Suprapubic skin (tissue), 4 donors: ENCODE measurements around the gene CDC45. TPM values are rescaled to one million over a fixed set of nuclear protein-coding genes. Genes with fewer than 3 reads are reported as not detected.

Experiments
- DNase-seq, 2 donors: peaks; one replicate each; pipeline ENCODE4 v3.0.0-alpha.2; 2019; ENCODE audit warnings: low spot score in 2 of 2
- H3K27ac ChIP-seq: fragments of 200-600 bp; sonication (generic); one replicate; pipeline ENCODE4 v1.5.1; 2019
- H3K27me3 ChIP-seq: fragments of 200-600 bp; sonication (generic); one replicate; pipeline ENCODE4 v1.5.1; 2019
- H3K36me3 ChIP-seq: fragments of 200-600 bp; sonication (generic); one replicate; pipeline ENCODE4 v1.5.1; 2019
- H3K4me1 ChIP-seq: fragments of 200-600 bp; sonication (generic); one replicate; pipeline ENCODE4 v1.5.1; 2019
- H3K4me3 ChIP-seq: fragments of 200-600 bp; sonication (generic); one replicate; pipeline ENCODE4 v1.5.1; 2019; ENCODE audit warnings: mild to moderate bottlenecking
- H3K9me3 ChIP-seq: fragments of 200-600 bp; sonication (generic); one replicate; pipeline ENCODE4 v1.5.1; 2019
- EP300 ChIP-seq: sonication (generic); formaldehyde crosslinking; IDR thresholded peaks from one replicate; pipeline ENCODE4 v1.6.1; 2017; ENCODE audit warnings: antibody characterized with exemption
- POLR2A ChIP-seq, 2 donors: fragments of 450-650 bp; IDR thresholded peaks; one replicate each; pipeline ENCODE4 v1.6.1; 2017; ENCODE audit warnings: antibody characterized with exemption in 2 of 2, mild to moderate bottlenecking in 2 of 2, moderate library complexity in 2 of 2
- POLR2AphosphoS5 ChIP-seq, 3 donors: sonication (generic); formaldehyde crosslinking; IDR thresholded peaks; one replicate each; pipeline ENCODE4 v1.6.1; 2017; ENCODE audit warnings: antibody characterized with exemption in 3 of 3
- WGBS: methylation state at CpG from one replicate; pipeline ENCODE4 v1.1.5; 2018; 5-methylcytosine and 5-hydroxymethylcytosine counted together
- total RNA-seq, 4 donors: library from RNA; depleted of rRNA; stranded (reverse); fragments of >200 nt; gene quantifications; one replicate each; pipeline ENCODE4 v1.1.0, GENCODE V29; 2016
- TF ChIP-seq, protein P1 (sequence below), 2 donors: fragments of 200-600 bp in 1 of 2; fragments of 450-650 bp in 1 of 2; sonication (generic) in 1 of 2; IDR thresholded peaks; one replicate each; pipeline ENCODE4 v1.5.1; 2016 to 2019; ENCODE audit warnings: antibody characterized with exemption in 2 of 2, mild to moderate bottlenecking in 1 of 2, moderate library complexity in 1 of 2

CDC45 gene
- total RNA-seq, 4 donors from 2014 or later, result 0.72 to 3.3 (median 1.4) TPM

GRCh38 chr22:19494676-19495173, 15.0 kb downstream of the CDC45 start:
- H3K4me3 ChIP-seq, result no peak overlapping the region
- DNase-seq, result no peak
- H3K4me1 ChIP-seq, result no peaks in the 10 kb centered on the region
- no peak overlapping the region for H3K27ac ChIP-seq
- H3K9me3 ChIP-seq, result no peaks in the 10 kb centered on the region
- no peaks in the 10 kb centered on the region for H3K36me3 ChIP-seq
- TF ChIP-seq POLR2AphosphoS5 (IDR thresholded peaks at IDR 0.05) (no peak), EP300 (no peak), POLR2A (IDR thresholded peaks at IDR 0.05) (no peak)
- TF ChIP-seq, protein P1, sequence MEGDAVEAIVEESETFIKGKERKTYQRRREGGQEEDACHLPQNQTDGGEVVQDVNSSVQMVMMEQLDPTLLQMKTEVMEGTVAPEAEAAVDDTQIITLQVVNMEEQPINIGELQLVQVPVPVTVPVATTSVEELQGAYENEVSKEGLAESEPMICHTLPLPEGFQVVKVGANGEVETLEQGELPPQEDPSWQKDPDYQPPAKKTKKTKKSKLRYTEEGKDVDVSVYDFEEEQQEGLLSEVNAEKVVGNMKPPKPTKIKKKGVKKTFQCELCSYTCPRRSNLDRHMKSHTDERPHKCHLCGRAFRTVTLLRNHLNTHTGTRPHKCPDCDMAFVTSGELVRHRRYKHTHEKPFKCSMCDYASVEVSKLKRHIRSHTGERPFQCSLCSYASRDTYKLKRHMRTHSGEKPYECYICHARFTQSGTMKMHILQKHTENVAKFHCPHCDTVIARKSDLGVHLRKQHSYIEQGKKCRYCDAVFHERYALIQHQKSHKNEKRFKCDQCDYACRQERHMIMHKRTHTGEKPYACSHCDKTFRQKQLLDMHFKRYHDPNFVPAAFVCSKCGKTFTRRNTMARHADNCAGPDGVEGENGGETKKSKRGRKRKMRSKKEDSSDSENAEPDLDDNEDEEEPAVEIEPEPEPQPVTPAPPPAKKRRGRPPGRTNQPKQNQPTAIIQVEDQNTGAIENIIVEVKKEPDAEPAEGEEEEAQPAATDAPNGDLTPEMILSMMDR (IDR thresholded peaks at IDR 0.05), result no peak
- 95% methylated on average over 6 of the region's 6 CpGs for WGBS
- H3K27me3 ChIP-seq, result no peaks in the 10 kb centered on the region

- Histone ChIP-seq H3K4me1 (no peaks in the 10 kb centered on the region), H3K36me3 (no peaks in the 10 kb centered on the region), H3K9me3 (no peaks in the 10 kb centered on the region), H3K27ac (no peak overlapping the region), H3K4me3 (no peak overlapping the region), H3K27me3 (no peaks in the 10 kb centered on the region)
- TF ChIP-seq EP300, result no peak
- TF ChIP-seq, protein P1 (IDR thresholded peaks at IDR 0.05), result no peak
- no peak for TF ChIP-seq POLR2AphosphoS5 (IDR thresholded peaks at IDR 0.05)
- TF ChIP-seq POLR2A (IDR thresholded peaks at IDR 0.05), result no peak
- no peak for DNase-seq
- WGBS, result 77% methylated on average over 5 of the region's 5 CpGs
Observed at GRCh38 chr22:19495562-19496323, 16.0 kb downstream of the CDC45 start.

DNA sequence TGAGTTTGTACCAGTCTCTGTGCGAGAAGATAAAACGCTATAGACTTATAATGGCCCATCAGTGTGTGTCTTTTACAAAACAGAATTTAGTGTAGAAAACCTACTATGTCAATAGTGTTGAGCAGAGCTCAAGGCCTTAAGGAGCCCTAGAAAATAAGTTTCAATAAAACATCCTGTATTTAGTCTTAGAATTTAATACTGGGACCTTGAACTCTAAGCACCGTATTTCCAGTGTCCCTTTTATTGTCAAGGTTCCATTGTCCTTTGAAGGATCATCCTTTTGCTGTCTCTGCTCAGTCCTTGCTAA, 16.6 kb downstream of the CDC45 start:
- Histone ChIP-seq H3K27me3 (no peaks in the 10 kb centered on the region), H3K36me3 (no peaks in the 10 kb centered on the region), H3K4me3 (no peak overlapping the region), H3K9me3 (no peaks in the 10 kb centered on the region), H3K4me1 (no peaks in the 10 kb centered on the region), H3K27ac (no peak overlapping the region)
- DNase-seq, result no peak
- 93% methylated on average over 3 of the region's 3 CpGs for WGBS
- TF ChIP-seq, protein P1 (IDR thresholded peaks at IDR 0.05), result no peak
- TF ChIP-seq POLR2AphosphoS5 (IDR thresholded peaks at IDR 0.05) (no peak), POLR2A (IDR thresholded peaks at IDR 0.05) (no peak), EP300 (no peak)

- no peak for DNase-seq
- TF ChIP-seq POLR2A (IDR thresholded peaks at IDR 0.05) (no peak), POLR2AphosphoS5 (IDR thresholded peaks at IDR 0.05) (no peak)
- Histone ChIP-seq H3K9me3 (no peaks in the 10 kb centered on the region), H3K4me1 (no peaks in the 10 kb centered on the region), H3K27ac (no peak overlapping the region), H3K27me3 (no peaks in the 10 kb centered on the region), H3K4me3 (no peak overlapping the region), H3K36me3 (no peaks in the 10 kb centered on the region)
- WGBS, result 80% methylated on average over 1 of the region's 3 CpGs
Observed at GRCh38 chr22:19497245-19497644, 17.5 kb downstream of the CDC45 start.

DNA sequence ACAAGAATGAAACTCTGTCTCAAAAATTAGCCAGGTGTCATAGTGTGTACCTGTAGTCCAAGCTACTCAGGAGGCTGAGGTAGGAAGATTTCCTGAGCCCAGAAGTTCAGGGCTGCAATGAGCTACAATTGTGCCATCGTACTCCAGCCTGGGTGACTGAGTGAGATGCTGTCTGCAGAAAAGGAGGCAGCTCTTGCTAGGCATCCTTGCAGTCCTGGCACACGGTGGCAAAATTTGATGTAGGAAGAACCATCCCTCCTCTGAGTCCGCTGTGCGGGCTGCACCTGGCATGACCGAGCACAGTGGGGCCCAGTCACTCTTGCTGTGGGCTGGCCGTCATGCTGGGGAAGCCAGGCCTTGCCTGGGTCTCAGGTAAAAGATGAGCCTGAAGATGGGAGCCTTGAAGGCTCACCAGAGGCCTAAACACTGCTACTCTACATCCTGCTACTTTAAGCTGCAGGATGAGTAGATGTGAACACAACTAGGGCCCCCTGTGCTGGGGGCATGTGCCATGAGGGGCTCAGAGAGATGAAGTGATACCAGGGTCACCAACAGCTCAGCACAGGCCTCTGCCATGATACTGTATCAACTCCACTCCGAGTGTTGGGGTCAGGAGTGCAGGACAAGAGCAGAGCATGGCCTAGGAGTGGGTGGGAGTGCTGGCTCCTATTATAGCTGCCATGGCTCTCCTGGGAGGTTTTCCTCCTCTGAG, 18.6 kb downstream of the CDC45 start:
- no peaks in the 10 kb centered on the region for H3K36me3 ChIP-seq
- no peak for DNase-seq
- H3K27me3 ChIP-seq, result no peaks in the 10 kb centered on the region
- no peak overlapping the region for H3K4me3 ChIP-seq
- no peak for TF ChIP-seq POLR2A (IDR thresholded peaks at IDR 0.05)
- TF ChIP-seq EP300, result no peak
- TF ChIP-seq POLR2AphosphoS5 (IDR thresholded peaks at IDR 0.05), result no peak
- TF ChIP-seq, protein P1 (IDR thresholded peaks at IDR 0.05), result no peak
- H3K27ac ChIP-seq, result no peak overlapping the region
- H3K9me3 ChIP-seq, result no peaks in the 10 kb centered on the region
- WGBS, result 88% methylated on average over 7 of the region's 7 CpGs
- no peaks in the 10 kb centered on the region for H3K4me1 ChIP-seq
